ENCODE measurements around the gene MAP4K4. TPM values are rescaled to one million over a fixed set of nuclear protein-coding genes. Genes with fewer than 3 reads are reported as not detected.

MAP4K4 gene
- total and polyA plus RNA-seq, 2 experiments from 2014 or later, result 20.3 to 115 TPM

- Histone ChIP-seq H3K4me1 (ENCODE audit: insufficient read depth) (peaks cover 80% of the 10 kb centered on the region), H3K9ac (no peak overlapping the region), H2AFZ (no peak overlapping the region), H3K27ac (peak overlapping the region; percentile 46), H3K79me2 (ENCODE audit: insufficient read depth) (peaks cover 93% of the 10 kb centered on the region), H3K9me3 (ENCODE audit: low read depth) (no peaks in the 10 kb centered on the region), H4K20me1 (ENCODE audit: insufficient read depth) (peaks cover 26% of the 10 kb centered on the region), H3K9me2 (ENCODE audit: insufficient read depth) (no peaks in the 10 kb centered on the region), H3K36me3 (ENCODE audit: low read depth) (no peaks in the 10 kb centered on the region), H3K4me3 (no peak overlapping the region), H3F3A (ENCODE audit: insufficient read depth) (peaks cover 58% of the 10 kb centered on the region), H3K27me3 (replicated peaks; ENCODE audit: insufficient read depth) (no peaks in the 10 kb centered on the region), H3K4me2 (ENCODE audit: unreplicated experiment) (peak overlapping the region; percentile 46)
- WGBS, 2 experiments (ENCODE audit: low coverage in 1 of 2, low lambda C conversion rate in 2 of 2, missing lambda C conversion rate in 2 of 2), result 0 to 4% methylated on average over 1 of the region's 1 CpG
- in situ Hi-C loops (cut with MboI), result no loop called here
- DNase-seq, result peak; percentile 91
- TF ChIP-seq EZH2 (IDR thresholded peaks at IDR 0.05; ENCODE audit: insufficient read depth, poor library complexity, severe bottlenecking), result no peak
- no peak for TF ChIP-seq EZH2phosphoT487 (IDR thresholded peaks at IDR 0.05; ENCODE audit: insufficient read depth, low read depth)
Observed at GRCh38 chr2:101736861-101737291, 39.4 kb downstream of the MAP4K4 start.

- no peak overlapping the region for H2AFZ ChIP-seq
- H3K4me1 ChIP-seq (ENCODE audit: insufficient read depth), result peaks cover 81% of the 10 kb centered on the region
- no peaks in the 10 kb centered on the region for H3K36me3 ChIP-seq (ENCODE audit: low read depth)
- H3K4me3 ChIP-seq, result no peak overlapping the region
- no peaks in the 10 kb centered on the region for H3K27me3 ChIP-seq (replicated peaks; ENCODE audit: insufficient read depth)
- TF ChIP-seq EZH2 (IDR thresholded peaks at IDR 0.05; ENCODE audit: insufficient read depth, poor library complexity, severe bottlenecking) (no peak), EZH2phosphoT487 (IDR thresholded peaks at IDR 0.05; ENCODE audit: insufficient read depth, low read depth) (no peak)
- in situ Hi-C loops (cut with MboI), result no loop called here
- peaks cover 27% of the 10 kb centered on the region for H4K20me1 ChIP-seq (ENCODE audit: insufficient read depth)
- peak overlapping the region; percentile 21 for H3K4me2 ChIP-seq (ENCODE audit: unreplicated experiment)
- no peak overlapping the region for H3K9ac ChIP-seq
- peaks cover 63% of the 10 kb centered on the region for H3F3A ChIP-seq (ENCODE audit: insufficient read depth)
- H3K79me2 ChIP-seq (ENCODE audit: insufficient read depth), result peaks cover 93% of the 10 kb centered on the region
- H3K27ac ChIP-seq, result peak overlapping the region; percentile 46
- no peaks in the 10 kb centered on the region for H3K9me3 ChIP-seq (ENCODE audit: low read depth)
- DNase-seq, result peak; percentile 75
- H3K9me2 ChIP-seq (ENCODE audit: insufficient read depth), result no peaks in the 10 kb centered on the region
- WGBS, 2 experiments (ENCODE audit: low coverage in 1 of 2, low lambda C conversion rate in 2 of 2, missing lambda C conversion rate in 2 of 2), result 55 to 61% methylated on average over 3 of the region's 3 CpGs
Observed at GRCh38 chr2:101737478-101738255, 40.2 kb downstream of the MAP4K4 start.

GRCh38 chr2:101738649-101739048, 41.1 kb downstream of the MAP4K4 start:
- Histone ChIP-seq H3K36me3 (ENCODE audit: low read depth) (no peaks in the 10 kb centered on the region), H3K9me3 (ENCODE audit: low read depth) (no peaks in the 10 kb centered on the region), H3K4me1 (ENCODE audit: insufficient read depth) (peaks cover 78% of the 10 kb centered on the region), H2AFZ (no peak overlapping the region), H3K9me2 (ENCODE audit: insufficient read depth) (no peaks in the 10 kb centered on the region), H3F3A (ENCODE audit: insufficient read depth) (peaks cover 65% of the 10 kb centered on the region), H3K9ac (no peak overlapping the region), H3K4me3 (no peak overlapping the region), H3K4me2 (ENCODE audit: unreplicated experiment) (no peak overlapping the region), H4K20me1 (ENCODE audit: insufficient read depth) (peaks cover 27% of the 10 kb centered on the region), H3K79me2 (ENCODE audit: insufficient read depth) (peaks cover 93% of the 10 kb centered on the region), H3K27ac (no peak overlapping the region), H3K27me3 (replicated peaks; ENCODE audit: insufficient read depth) (no peaks in the 10 kb centered on the region)
- no peak for TF ChIP-seq EZH2 (IDR thresholded peaks at IDR 0.05; ENCODE audit: insufficient read depth, poor library complexity, severe bottlenecking)
- no peak for TF ChIP-seq EZH2phosphoT487 (IDR thresholded peaks at IDR 0.05; ENCODE audit: insufficient read depth, low read depth)
- DNase-seq, result no peak
- in situ Hi-C loops (cut with MboI), result no loop called here
- WGBS, 2 experiments (ENCODE audit: low coverage in 1 of 2, low lambda C conversion rate in 2 of 2, missing lambda C conversion rate in 2 of 2), result 94 to 97% methylated on average over 2 of the region's 2 CpGs

- Histone ChIP-seq H3K27ac (0 out of 2 replicates have a peak overlapping the region, but pooled peaks have one; percentile 5), H4K20me1 (ENCODE audit: insufficient read depth) (peaks cover 33% of the 10 kb centered on the region), H3K9me3 (ENCODE audit: low read depth) (no peaks in the 10 kb centered on the region), H3K4me1 (ENCODE audit: insufficient read depth) (peaks cover 79% of the 10 kb centered on the region), H3K27me3 (replicated peaks; ENCODE audit: insufficient read depth) (no peaks in the 10 kb centered on the region), H3F3A (ENCODE audit: insufficient read depth) (peaks cover 72% of the 10 kb centered on the region), H3K4me2 (ENCODE audit: unreplicated experiment) (no peak overlapping the region), H3K9me2 (ENCODE audit: insufficient read depth) (no peaks in the 10 kb centered on the region), H3K36me3 (ENCODE audit: low read depth) (no peaks in the 10 kb centered on the region), H3K79me2 (ENCODE audit: insufficient read depth) (peaks cover 93% of the 10 kb centered on the region), H2AFZ (no peak overlapping the region), H3K9ac (no peak overlapping the region), H3K4me3 (no peak overlapping the region)
- 95 to 96% methylated on average over 1 of the region's 1 CpG for WGBS, 2 experiments (ENCODE audit: low coverage in 1 of 2, low lambda C conversion rate in 2 of 2, missing lambda C conversion rate in 2 of 2)
- DNase-seq, result no peak
- in situ Hi-C loops (cut with MboI), result no loop called here
- TF ChIP-seq EZH2 (IDR thresholded peaks at IDR 0.05; ENCODE audit: insufficient read depth, poor library complexity, severe bottlenecking) (no peak), EZH2phosphoT487 (IDR thresholded peaks at IDR 0.05; ENCODE audit: insufficient read depth, low read depth) (no peak)
Observed at GRCh38 chr2:101740555-101740964, 43.1 kb downstream of the MAP4K4 start.

All from GM23248 (cell line).